Measurements from ENCODE around the gene PAPPA. TPM values are rescaled to one million over a fixed set of nuclear protein-coding genes. Genes with fewer than 3 reads are reported as not detected.

The PAPPA gene
- total RNA-seq, 1 experiment from 2014 or later: 3.9 TPM

GRCh38 chr9:116303886-116304538 lies 150.4 kb downstream of the PAPPA start:
- Histone ChIP-seq H3K27me3 (ENCODE audit: insufficient read depth, low read depth) (no peaks in the 10 kb centered on the region), H3K4me2 (no peak overlapping the region), H3F3A (ENCODE audit: insufficient read depth, low read depth) (no peaks in the 10 kb centered on the region), H3K36me3 (ENCODE audit: low read depth) (no peaks in the 10 kb centered on the region), H3K79me2 (ENCODE audit: low read depth) (no peaks in the 10 kb centered on the region), H3K4me3 (no peak overlapping the region), H2AFZ (no peak overlapping the region), H3K4me1 (replicated peaks; ENCODE audit: insufficient read depth) (no peaks in the 10 kb centered on the region), H3K9me2 (ENCODE audit: insufficient read depth) (no peaks in the 10 kb centered on the region), H3K9me3 (ENCODE audit: insufficient read depth, low read depth) (no peaks in the 10 kb centered on the region), H3K27ac (no peak overlapping the region), H4K20me1 (ENCODE audit: insufficient read depth) (no peaks in the 10 kb centered on the region)
- CTCF ChIA-PET: interaction anchor here (0.6 kb wide), 1 partner anchor 734 kb away, joined by 3 read pairs; no protein-coding TSS in a partner anchor
- no peak for TF ChIP-seq EZH2 (IDR thresholded peaks at IDR 0.05; ENCODE audit: low read depth)
- TF ChIP-seq, protein P1, sequence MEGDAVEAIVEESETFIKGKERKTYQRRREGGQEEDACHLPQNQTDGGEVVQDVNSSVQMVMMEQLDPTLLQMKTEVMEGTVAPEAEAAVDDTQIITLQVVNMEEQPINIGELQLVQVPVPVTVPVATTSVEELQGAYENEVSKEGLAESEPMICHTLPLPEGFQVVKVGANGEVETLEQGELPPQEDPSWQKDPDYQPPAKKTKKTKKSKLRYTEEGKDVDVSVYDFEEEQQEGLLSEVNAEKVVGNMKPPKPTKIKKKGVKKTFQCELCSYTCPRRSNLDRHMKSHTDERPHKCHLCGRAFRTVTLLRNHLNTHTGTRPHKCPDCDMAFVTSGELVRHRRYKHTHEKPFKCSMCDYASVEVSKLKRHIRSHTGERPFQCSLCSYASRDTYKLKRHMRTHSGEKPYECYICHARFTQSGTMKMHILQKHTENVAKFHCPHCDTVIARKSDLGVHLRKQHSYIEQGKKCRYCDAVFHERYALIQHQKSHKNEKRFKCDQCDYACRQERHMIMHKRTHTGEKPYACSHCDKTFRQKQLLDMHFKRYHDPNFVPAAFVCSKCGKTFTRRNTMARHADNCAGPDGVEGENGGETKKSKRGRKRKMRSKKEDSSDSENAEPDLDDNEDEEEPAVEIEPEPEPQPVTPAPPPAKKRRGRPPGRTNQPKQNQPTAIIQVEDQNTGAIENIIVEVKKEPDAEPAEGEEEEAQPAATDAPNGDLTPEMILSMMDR (conservative IDR thresholded peaks at IDR 0.05): no peak
- no peak for DNase-seq
- intact Hi-C loops (cut with micrococcal nuclease; ENCODE audit: unreplicated experiment): no loop called here
- POLR2A ChIA-PET (ENCODE audit: unreplicated experiment): no interaction called here
- no TSS peak for BruUV-seq (replicated peaks)

GRCh38 chr9:116304761-116305160 lies 151.2 kb downstream of the PAPPA start:
- POLR2A ChIA-PET (ENCODE audit: unreplicated experiment): no interaction called here
- H3K9me2 ChIP-seq (ENCODE audit: insufficient read depth): no peaks in the 10 kb centered on the region
- TF ChIP-seq, protein P1 (conservative IDR thresholded peaks at IDR 0.05): no peak
- no peak for TF ChIP-seq EZH2 (IDR thresholded peaks at IDR 0.05; ENCODE audit: low read depth)
- no peaks in the 10 kb centered on the region for H3K4me1 ChIP-seq (replicated peaks; ENCODE audit: insufficient read depth)
- no peaks in the 10 kb centered on the region for H4K20me1 ChIP-seq (ENCODE audit: insufficient read depth)
- H3K4me2 ChIP-seq: no peak overlapping the region
- H3K9me3 ChIP-seq (ENCODE audit: insufficient read depth, low read depth): no peaks in the 10 kb centered on the region
- H3K79me2 ChIP-seq (ENCODE audit: low read depth): no peaks in the 10 kb centered on the region
- H3K36me3 ChIP-seq (ENCODE audit: low read depth): no peaks in the 10 kb centered on the region
- no peak overlapping the region for H3K4me3 ChIP-seq
- DNase-seq: no peak
- H3K27me3 ChIP-seq (ENCODE audit: insufficient read depth, low read depth): no peaks in the 10 kb centered on the region
- H3K27ac ChIP-seq: no peak overlapping the region
- intact Hi-C loops (cut with micrococcal nuclease; ENCODE audit: unreplicated experiment): no loop called here
- CTCF ChIA-PET: interaction anchor here (0.6 kb wide), 1 partner anchor 735 kb away, joined by 3 read pairs; no protein-coding TSS in a partner anchor
- H3F3A ChIP-seq (ENCODE audit: insufficient read depth, low read depth): no peaks in the 10 kb centered on the region
- BruUV-seq (replicated peaks): no TSS peak
- no peak overlapping the region for H2AFZ ChIP-seq

- H4K20me1 ChIP-seq (ENCODE audit: insufficient read depth): no peaks in the 10 kb centered on the region
- no peaks in the 10 kb centered on the region for H3K27me3 ChIP-seq (ENCODE audit: insufficient read depth, low read depth)
Measured at GRCh38 chr9:116308076-116308475, 154.5 kb downstream of the PAPPA start.

More at GRCh38 chr9:116308076-116308475, 154.5 kb downstream of the PAPPA start:
- no peaks in the 10 kb centered on the region for H3K79me2 ChIP-seq (ENCODE audit: low read depth)
- no peaks in the 10 kb centered on the region for H3K9me3 ChIP-seq (ENCODE audit: insufficient read depth, low read depth)
- no peak overlapping the region for H3K4me3 ChIP-seq
- 0 out of 2 replicates have a peak, but pooled peaks cover 4% of the 10 kb centered on the region for H3K9me2 ChIP-seq (ENCODE audit: insufficient read depth)
- no peaks in the 10 kb centered on the region for H3K4me1 ChIP-seq (replicated peaks; ENCODE audit: insufficient read depth)
- H3K4me2 ChIP-seq: no peak overlapping the region
- H3K36me3 ChIP-seq (ENCODE audit: low read depth): no peaks in the 10 kb centered on the region
- CTCF ChIA-PET: no interaction called here
- no peak for DNase-seq
- no TSS peak for BruUV-seq (replicated peaks)
- intact Hi-C loops (cut with micrococcal nuclease; ENCODE audit: unreplicated experiment): no loop called here
- no peaks in the 10 kb centered on the region for H3F3A ChIP-seq (ENCODE audit: insufficient read depth, low read depth)
- H2AFZ ChIP-seq: no peak overlapping the region
- no peak overlapping the region for H3K27ac ChIP-seq
- no peak for TF ChIP-seq EZH2 (IDR thresholded peaks at IDR 0.05; ENCODE audit: low read depth)
- TF ChIP-seq, protein P1 (conservative IDR thresholded peaks at IDR 0.05): no peak
- POLR2A ChIA-PET (ENCODE audit: unreplicated experiment): no interaction called here

All from PC-9 (cell line).